GM19035 (cell line): ENCODE measurements around the gene ABCA6.

Experiments
- ATAC-seq: cut with Tn5 transposase; IDR thresholded peaks from one replicate; pipeline ENCODE4 v1.9.1; 2021; ENCODE audit not compliant: unreplicated experiment

ABCA6 gene

DNA sequence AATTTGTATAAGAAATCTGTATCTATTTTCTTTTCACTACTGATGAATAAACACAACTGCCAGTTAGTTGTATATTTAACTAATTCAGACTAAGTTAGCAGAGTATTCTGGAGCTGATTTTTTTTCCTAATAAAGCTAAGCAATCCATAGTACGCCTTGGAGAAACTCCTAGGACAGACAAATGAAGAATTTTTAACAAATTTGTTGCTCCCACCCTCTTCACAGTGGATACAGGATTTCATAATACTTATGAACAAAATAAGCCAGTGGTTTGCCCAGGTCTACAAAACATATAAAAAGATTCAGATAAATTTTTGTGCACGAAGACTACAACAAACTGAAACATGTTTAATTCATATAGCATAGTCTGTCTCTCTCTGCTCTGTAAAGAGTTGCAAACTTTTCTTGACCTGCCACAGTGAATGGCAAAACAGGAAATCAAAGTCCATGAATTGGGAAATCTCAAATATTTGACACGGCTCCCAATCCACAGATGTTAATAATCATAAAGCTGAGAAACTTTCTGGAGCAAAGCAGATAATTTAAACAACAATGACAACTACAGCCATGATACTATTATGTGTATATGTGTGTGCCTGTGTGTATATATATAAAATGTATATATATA, 594 bp upstream of the ABCA6 start:
- ATAC-seq, result no peak

DNA sequence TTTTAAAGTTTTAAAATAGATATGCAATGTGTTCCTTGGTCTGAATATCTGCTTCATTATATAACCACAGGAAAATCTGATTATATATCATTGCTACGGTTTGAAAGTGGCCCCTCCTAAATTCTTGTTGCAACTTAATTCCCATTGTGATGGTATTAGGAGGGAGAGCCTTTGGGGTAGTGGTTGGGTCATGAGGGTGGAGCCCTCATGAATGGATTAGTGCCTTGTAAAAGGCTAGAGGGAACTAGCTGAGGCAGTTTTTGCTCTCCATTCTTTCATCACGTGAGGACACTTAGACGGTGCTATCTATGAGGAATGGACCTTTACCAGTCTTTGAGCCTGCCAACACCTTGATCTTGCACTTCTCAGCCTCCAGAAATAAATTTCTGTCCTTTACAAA, 7.6 kb downstream of the ABCA6 start:
- no peak for ATAC-seq

DNA sequence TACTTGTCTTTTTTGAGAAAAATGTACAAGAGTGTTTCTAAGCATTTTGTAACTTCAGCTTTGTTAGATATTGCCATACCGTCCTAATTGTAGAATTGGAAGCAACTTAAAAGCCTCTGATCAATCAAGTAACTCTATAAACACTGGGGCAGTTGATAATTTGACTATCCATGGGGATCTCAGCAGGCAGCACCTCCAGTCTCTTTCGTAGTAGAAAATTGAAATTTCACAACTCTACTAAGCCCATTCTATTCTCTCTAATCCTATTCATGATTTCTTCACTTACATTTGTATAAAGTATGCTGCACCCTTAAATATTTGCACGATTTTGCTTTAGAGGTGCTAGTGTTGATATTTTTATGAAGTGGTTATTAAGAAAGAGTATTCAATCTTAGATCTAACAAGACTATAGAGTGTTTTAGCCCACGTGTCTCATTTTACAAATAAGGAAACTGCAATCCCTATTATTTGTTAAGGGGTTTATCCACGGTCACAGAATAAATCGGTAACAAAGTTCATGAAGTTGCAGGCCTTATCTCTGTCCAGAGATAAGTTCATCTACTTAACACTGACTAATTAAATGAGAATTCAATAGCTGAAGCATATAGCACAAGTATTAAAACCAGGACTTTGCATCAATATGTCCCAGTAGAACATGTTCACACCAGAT, 10.9 kb downstream of the ABCA6 start:
- no peak for ATAC-seq

DNA sequence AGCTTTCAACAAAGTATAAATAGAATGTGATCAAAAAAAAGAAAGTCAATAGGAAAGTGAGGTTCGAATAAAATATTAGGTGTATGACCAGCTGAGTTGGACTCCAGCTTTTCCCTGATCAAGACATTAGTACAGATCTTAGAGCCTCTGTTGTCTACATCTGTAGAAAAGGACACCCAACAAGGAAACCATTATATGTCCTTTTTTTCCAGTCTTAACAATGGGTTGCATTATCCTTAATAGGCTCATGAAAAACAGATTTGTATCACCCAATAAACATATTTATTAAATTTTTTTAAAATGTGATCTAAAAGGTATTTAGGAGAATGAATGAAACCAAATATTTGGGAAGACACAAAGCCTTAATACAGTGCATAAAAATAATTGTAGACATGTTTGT, 18.1 kb downstream of the ABCA6 start:
- ATAC-seq, result no peak

DNA sequence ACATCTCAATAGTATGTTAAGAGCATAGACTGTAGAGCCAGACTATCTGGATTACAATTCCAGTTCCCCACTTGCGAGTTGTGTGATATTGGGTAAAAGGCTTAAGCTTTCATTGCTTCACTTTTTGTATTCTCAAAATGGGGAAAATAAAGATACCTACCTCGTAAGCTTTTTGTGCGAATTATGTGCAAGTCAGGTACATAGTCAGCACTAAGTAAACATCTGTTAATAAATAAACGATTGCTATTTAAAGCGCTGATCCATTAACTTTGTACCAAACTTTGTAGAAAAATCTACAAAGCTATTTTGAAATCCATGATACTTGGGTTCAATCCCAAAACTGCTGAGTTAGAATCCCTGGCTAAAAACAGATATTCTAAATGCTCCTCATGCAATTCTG, 19.6 kb downstream of the ABCA6 start:
- no peak for ATAC-seq

DNA sequence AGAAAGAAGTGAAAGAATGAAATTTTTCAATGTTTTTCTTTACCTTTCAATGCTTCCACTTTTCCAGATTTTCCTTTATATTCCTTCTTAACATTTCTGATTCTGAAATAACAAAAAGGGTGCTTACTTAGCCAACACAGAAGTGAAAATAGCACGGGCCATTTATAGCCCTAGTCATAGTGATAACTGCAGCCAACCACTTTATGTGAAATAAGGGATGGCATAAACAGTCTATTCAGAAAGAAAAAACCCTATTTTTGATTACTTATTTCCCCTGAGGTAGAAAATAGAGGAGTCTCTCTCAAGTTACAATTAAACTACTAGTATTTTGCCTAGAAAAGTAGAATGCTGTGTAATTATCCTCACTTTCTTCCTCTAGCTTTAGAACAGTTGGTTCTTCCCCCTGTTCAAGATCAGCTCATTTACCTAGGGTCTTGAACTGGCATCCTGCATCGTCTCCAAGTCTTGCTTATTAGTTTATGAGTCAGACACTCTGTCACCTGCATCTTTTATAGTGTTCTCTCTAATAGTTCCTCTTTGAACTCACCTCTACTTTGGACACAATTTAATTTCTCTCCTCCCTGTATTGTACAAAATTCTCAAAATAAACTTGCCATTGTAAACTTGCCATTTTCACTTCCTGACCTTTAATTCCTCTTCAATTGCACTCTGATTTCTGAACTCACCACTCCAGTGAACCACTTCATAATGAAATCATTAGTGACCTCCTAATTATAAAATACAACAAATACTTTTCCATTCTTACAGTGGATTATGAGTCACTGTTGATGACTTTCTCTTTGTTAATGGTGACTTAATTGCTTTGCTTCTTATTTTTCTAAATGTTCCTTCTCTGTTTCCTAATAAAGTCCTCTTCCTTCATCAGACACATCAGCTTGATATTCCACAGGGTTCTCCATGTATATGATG, 23.6 kb downstream of the ABCA6 start:
- ATAC-seq, result peak; percentile 53

DNA sequence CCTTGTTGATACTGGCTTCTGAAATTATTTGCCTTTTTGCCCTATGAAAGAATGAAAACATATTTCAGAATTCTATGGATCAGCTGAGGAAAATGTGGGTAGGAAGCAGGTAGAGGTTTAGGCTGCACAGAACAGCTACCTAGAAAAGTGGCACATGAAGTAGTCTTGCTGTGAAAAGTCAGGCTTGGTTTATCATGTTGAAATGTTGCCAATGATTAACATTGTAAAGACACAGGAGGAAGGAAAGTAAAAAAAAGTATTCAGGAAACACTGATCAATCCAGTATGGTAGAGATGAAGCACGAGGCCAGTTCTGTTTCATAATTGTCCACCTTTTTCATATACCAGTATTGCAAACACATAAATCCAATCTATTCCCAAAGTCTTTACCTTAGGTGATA, 29.9 kb downstream of the ABCA6 start:
- ATAC-seq, result no peak

DNA sequence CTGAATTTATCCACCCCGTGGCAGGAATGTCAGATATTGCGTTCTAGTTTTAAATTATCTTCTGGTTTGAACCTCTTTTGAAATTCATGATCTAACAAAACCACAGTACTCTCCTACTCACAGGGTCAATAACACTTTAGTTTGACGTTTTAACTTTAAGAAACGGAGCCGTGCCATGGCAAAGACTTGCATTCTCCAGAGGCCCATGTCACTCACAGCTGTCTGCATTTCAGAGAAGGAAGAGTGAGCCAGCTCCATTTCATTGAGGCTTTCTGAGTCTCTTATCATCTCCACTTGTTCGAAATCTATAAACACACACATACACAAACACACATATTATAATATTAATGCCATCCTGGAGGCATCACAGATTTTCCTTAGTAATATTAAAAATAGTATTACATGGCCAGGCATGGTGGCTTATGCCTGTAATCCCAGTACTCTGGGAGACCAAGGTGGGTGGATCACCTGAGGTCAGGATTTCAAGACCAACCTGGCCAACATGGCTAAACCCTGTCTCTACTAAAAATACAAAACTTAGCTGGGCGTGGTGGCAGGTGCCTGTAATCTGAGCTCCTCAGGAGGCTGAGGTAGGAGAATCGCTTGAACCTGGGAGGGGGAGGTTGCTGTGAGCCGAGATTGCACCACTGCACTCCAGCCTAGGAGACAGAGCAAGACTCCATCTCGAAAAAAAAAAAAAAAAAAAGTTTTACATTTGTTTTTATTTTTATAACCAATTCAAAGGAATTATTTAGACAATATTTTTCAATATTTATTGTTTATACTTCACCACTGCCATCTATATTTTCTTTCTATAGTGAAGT, 35.6 kb downstream of the ABCA6 start:
- no peak for ATAC-seq

DNA sequence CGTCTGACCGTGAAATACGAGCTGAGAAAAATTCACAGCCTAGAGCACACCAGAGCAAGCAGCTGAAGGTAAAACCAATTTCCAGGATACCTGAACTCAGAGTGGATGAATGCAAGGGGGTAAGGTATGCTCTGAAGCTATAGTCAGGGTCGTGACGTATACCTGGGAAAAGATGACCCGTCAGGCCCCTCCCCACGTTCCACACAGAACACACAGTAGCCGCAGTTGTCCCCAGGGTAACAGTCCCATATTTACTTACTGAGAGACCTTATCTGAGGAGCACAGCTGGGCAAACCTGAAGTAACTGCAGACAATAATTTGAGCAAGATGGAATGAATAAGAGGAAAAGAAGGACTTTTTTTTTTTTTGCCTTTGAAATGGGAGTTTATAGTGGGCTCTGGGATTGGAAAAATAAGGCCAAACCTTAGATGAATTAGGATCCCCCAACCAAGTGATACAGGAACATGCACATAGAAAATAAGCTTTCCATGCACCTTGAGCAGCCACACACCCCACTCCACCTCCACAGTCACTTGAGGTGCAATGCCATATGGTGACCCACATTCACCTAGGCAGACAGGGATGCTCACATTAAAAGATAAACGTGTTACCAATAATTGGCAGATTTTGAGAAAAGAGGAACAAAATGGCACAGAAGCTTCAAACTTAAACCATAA, 38.0 kb downstream of the ABCA6 start:
- no peak for ATAC-seq

DNA sequence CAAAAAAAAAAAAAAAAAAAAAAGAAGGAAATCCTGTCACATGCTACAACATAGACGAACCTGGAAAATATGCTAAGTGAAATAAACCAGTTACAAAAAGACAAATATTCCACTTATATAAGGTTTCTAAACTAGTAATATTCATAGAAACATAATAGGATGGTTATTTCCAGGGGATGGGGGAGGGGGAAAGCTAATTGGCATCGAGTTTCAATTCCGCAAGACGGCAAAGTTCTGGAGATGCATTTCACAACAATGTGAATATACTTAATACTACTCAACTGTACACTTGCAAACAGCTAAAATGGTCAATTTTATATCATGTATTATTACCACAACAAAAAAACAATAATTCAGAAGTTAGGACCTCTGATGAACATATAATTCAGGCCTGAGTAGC, 43.1 kb downstream of the ABCA6 start:
- ATAC-seq, result no peak

DNA sequence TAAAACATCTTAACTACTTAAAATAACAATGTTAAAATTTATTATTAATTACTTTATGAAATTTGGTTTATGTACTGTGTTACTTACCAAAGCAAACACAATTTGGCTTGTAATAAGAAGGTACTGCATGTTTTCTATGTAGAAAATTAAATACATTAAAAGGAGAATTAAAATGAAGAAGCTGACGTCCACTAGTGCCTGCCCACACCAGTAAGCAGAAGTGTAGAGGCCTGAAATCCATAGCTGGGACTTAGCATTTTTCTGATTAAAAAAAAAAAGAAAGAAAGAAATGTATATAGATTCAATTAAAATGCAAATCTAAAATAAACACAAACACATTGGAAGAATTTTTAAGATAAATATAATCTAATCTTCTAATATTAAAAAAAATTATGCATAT, 45.2 kb downstream of the ABCA6 start:
- ATAC-seq, result no peak

DNA sequence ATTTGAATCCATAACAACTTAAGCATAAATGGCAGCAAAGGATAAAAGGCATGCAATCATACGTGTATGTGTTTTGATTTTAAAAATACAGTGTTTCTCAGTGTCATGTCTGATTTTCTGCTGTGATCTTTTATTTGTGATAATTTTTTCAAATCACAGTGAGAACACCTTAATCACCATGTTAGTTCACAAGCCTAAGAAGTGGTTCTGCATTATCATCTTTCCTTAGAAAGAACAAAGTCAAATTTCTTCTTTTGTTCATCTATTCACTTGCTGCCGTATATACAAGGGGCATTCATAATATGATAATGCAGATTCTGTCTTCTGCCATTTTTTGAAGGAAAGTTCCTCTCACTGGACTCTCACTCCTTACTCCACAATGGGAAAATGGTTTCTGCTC, 47.7 kb downstream of the ABCA6 start:
- ATAC-seq, result no peak

DNA sequence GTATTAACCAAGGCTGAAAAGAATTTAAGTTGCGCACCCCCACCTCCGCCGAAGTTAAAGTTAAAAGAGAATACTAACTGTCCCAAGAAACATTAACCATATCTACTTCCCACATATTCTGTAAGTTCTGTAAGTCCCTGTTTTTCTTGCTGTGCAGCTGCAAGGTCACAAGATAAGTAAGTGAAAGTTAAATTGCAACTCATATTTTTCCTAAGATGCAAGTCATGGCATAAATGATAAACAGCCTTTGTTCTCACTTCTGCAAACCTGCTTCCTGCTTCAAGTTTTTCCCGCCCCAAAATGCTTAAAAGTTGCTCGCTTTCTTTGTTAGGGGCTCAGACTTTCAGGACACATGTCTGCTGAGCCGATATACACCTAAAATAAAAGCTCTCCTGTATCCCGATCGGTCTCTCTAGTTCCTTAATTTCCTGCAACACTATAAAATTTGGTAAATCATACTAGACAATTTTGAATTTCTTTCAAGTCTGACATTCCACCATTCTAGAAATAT, 48.4 kb downstream of the ABCA6 start:
- no peak for ATAC-seq

DNA sequence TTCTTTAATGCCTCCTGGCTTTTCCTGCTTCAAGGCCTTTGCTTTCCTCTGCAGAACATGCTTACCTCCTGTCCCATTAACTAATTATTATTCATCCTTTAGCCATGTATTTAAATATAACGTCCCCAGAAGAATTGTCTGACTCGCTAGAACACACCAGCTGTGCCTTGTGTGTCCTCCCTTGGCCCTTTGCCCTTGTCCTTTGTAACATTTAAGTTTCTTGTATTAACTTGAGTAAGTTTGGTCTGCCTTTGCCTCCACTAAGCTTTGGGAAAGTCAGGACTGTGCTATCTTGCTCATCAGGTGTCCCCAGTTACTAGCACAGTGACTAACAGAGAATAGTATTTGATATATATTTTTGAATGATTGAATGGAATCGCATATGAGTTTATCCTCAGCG, 51.3 kb downstream of the ABCA6 start:
- ATAC-seq, result no peak

DNA sequence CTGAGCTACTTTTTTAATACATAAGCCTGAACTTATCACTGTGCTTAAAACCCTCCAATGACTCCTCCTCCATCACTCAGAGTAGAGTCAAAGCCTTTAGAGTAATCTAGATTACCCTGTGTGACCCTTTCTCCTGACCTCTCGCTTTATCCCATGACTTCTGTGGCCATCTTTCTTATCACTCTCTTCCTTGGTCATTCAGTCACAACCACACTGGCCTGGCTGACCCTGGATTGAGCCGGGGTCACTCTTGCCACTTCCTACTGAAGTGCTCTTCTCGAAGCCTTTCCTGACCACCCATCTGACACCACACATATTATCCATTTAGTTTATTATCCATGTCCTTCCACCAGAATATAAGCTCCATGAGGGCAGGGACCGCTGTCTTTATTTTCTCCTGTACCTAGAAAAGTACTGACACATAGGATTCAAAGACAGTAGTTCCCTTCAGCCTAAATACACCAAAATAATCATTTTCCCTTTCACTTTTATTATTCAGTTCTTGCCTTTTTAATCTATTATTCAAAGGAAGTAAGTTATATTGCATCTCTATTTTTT, 53.0 kb downstream of the ABCA6 start:
- ATAC-seq, result no peak

DNA sequence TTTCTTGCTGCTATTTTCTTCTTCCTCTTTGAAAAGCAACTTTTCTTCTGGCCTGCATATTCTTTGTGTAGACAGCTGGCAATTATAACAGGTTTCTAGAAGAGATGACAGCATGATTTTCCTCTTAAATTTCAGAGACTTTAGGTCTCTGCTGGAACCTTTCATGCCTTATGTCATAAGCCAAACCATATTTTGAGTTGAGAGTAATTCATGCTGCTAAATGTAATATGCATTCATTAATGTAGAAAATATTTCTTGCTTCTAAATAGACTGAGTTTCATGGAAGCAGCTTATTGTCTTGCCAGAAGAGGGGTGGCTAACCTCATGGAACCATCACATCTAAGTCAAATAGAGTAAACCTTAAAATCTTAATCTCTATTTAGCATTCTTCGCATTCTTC, 55.1 kb downstream of the ABCA6 start:
- no peak for ATAC-seq

DNA sequence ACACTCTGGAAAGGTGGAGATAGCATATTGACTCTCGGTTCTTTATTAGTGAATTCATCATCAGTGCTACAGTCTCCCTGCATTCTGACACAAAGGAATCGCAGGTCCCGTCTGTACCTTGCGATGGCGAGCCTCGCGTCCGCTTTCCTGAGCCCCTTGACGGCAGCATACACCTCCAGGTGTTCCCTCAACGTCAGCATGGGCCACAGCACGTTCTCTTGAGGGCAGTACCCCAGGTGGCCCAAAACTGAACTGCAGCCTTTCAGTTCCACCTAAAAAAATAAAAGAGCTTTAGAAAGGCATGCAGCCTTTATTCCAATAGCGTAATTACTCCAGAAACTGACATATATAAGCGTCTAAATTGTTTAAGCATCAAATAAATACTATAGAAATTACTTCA, 56.8 kb downstream of the ABCA6 start:
- no peak for ATAC-seq

DNA sequence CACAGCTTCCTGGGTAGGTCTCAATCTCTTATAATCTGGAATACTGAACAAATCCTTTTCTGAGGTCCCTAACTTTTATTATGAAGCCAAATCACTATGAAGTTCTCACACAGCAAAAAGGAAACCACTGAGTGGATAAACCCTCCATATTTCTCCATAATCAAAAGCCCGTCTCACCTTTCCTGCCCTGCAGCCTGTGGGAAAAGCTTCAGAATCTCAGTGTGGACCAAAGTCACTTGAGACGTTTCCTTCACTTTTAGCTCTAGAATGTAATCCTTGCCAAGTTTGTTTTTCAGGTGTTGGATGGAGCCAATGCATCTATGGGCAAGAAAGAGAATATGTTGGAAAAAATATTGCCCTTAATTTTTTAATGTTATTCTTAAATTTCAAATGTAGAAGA, 59.0 kb downstream of the ABCA6 start:
- ATAC-seq, result no peak

DNA sequence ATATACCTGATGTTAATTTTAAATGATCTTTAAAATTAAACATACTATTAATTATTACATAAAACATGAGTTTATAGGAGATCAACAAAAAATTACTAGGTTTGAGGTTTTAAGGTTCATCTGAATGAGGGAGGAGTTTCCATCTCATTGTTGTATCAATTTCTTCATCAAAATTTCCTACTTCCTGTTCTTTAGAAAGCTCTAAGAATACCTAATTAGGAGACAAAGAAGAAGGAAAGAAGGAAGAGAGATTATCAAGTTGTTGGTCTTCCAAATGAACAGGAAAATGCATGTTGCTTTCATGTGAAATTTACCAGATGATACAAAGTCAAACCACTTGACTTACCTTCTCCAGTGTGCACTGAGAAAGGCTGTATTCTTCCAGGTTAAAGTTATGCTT, 62.8 kb downstream of the ABCA6 start:
- no peak for ATAC-seq

DNA sequence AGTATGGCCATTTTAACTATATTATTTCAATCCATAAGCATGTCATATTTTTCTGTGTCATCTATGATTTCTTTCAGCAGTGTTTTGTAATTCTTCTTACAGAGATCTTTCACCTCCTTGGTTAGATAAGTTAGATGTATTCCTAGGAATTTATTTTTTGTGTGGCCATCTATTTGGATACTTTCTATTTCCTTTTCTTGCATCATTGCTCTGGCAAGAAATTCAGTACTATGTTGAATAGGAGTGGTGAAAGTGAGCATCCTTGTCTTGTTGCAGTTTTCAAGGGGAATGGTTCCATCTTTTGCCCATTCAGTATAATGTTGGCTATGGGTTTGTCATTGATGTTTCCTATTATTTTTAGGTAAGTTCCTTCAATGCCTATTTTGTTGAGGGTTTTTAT, 65.9 kb downstream of the ABCA6 start:
- no peak for ATAC-seq
